ENCODE results near the gene CGB2.
A peak's percentile ranks its signal among the peaks of the same experiment; 100 is the strongest.
"Not testable (repeated sequence)": the region's sequence is repeated elsewhere in the genome, so short reads cannot be mapped to it uniquely, and the experiment has no call there.

Gene CGB2

DNA sequence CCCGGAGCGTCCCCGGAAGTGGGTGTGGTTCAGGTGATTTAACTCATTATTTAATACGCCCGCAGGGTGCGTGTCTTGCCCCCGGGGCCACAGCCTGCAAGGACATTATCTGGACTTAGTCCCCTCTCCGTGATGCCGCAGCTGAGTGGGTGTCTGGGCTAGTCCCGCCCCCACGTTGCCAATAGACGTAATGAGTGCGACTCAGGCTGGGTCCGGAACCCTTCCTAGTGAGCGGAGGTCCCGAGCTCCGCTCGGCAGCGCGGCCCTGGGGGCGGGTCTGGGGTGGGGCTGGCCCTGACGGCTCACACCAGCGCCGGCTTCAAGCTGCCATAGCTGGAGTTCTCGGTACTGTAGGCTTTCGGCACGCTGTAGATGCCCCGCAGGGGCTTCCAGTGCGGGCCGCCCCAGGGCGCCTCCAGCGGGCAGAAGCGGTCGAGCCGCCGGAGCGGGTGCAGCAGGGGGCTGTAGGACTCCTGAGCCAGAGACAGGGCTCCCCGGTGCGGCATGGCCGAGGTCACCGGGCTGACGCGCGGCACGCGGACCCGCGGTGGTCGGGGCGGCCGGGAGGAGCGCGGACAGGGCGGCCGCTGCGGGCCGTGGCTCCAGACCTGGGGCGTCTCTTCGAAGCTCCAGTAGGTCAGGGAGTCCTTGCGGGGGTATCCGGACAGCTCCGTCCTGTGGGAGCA lies 13.9 kb upstream of the CGB2 start:
- Mint-ChIP-seq H3K27ac (no peak overlapping the region), H3K4me3 (peak overlapping the region; percentile 74), H3K27me3 (peaks cover 12% of the 10 kb centered on the region), H3K4me1 (ENCODE audit: low read depth) (peaks cover 34% of the 10 kb centered on the region), H3K36me3 (ENCODE audit: low read depth) (peaks cover 42% of the 10 kb centered on the region), H3K9me3 (no peaks in the 10 kb centered on the region)
- DNase-seq, result peak; percentile 80

DNA sequence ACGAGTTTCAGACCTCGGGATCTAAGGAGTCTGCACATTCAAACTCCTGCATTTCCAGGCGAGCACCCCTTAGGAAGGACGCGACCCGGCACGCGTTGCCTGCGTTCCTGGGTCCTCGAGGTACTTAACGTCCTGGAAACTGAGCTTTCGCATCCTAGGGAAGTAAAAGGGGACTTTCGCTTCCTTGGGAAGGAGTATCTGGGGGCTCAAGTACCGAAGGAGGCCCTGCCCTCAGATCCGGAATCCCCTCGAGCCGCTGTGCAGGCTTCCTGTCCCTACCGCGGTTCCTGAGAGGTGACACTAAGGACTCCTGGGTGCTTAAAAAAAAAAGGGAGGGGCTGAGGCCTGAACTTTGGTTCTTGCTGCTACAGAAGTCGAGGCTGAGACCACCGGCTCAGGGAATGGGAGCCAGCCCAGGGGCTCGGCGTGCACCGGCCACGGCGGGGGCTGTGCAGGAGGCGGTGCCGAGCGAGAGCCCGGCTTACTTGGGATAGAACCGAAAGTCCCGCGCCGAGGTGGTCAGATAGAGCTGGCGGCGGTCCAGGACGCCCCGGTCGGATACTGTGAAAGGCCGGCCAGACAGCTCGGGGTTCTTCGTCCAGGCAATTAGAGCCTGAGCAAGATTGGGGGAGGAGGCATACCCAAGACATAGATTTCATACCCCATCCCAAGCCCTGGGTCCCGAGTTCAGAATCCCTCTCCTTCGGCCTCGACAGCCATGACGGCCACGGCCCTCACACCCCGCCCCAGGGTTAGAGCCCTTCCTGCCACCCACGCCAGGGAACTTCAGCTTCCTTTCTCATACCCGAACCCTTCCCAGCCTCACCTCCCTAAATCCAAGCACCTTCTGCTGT lies 13.1 kb upstream of the CGB2 start:
- Mint-ChIP-seq H3K27me3 (peaks cover 12% of the 10 kb centered on the region), H3K4me1 (ENCODE audit: low read depth) (peaks cover 34% of the 10 kb centered on the region), H3K36me3 (ENCODE audit: low read depth) (peaks cover 35% of the 10 kb centered on the region), H3K27ac (peak overlapping the region; percentile 73), H3K4me3 (peak overlapping the region; percentile 74)
- not testable (repeated sequence) for H3K9me3 Mint-ChIP-seq
- peak; percentile 54 for DNase-seq

DNA sequence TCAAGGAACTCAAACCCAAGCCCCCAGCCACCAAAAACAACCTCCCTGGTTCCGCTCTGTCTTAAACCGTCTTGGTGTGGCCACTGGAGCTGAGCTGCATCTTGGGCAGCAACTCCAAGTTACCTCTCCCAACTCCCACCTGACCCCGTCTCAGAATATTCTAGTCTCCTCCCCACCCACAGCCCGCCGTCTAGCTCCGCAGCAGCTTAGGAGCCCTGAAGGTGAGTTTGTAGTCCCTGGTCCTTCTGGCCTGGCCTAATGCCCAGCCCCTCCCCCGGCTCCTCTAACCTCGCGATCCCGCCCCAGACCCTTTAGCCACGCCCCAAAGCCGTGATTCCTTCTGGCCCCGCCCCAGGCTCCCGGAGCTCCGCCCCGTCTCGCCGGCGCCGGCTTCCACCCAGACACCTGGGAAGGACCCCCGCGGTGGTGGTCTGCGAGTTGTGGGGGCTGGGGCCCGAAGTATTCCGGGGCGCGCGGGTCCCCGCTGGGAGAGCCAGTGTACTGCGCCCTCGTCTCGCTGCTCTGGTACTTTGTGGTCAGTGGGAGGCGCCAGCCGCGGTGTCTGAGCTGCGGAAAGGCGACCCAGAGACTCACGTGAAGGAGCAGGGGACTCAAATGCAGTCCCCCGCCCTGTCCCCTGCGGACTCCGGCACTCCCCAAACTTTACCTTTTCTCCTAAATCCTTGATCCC lies 12.3 kb upstream of the CGB2 start:
- peaks cover 12% of the 10 kb centered on the region for H3K27me3 Mint-ChIP-seq
- peak; percentile 84 for DNase-seq
- peaks cover 28% of the 10 kb centered on the region for H3K36me3 Mint-ChIP-seq (ENCODE audit: low read depth)
- peak overlapping the region; percentile 74 for H3K4me3 Mint-ChIP-seq
- H3K9me3 Mint-ChIP-seq, result no peaks in the 10 kb centered on the region
- peak overlapping the region; percentile 73 for H3K27ac Mint-ChIP-seq
- H3K4me1 Mint-ChIP-seq (ENCODE audit: low read depth), result peaks cover 34% of the 10 kb centered on the region

DNA sequence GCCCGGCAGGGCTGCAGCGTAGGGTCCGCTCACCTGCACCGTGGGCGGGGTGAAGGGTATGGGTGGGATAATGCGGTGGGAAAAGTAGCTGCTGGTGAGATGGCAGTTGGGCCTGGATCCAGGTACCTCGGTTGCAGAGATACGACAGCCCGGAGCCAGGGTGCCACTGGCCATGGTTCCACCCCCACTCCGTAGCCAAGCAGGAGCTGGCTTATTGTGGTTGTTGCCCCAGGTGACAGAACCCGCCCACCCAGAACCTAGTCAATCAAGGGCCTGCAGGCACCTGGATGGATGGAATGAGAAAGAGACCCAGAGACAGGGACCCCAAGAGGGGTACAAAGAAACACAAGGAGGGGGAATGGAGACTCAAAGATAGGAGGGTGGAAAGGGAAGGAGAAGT lies 11.3 kb upstream of the CGB2 start:
- Mint-ChIP-seq H3K9me3 (no peaks in the 10 kb centered on the region), H3K27ac (no peak overlapping the region), H3K27me3 (peaks cover 12% of the 10 kb centered on the region), H3K4me1 (ENCODE audit: low read depth) (peaks cover 34% of the 10 kb centered on the region), H3K36me3 (ENCODE audit: low read depth) (peaks cover 18% of the 10 kb centered on the region), H3K4me3 (no peak overlapping the region)
- DNase-seq, result no peak

DNA sequence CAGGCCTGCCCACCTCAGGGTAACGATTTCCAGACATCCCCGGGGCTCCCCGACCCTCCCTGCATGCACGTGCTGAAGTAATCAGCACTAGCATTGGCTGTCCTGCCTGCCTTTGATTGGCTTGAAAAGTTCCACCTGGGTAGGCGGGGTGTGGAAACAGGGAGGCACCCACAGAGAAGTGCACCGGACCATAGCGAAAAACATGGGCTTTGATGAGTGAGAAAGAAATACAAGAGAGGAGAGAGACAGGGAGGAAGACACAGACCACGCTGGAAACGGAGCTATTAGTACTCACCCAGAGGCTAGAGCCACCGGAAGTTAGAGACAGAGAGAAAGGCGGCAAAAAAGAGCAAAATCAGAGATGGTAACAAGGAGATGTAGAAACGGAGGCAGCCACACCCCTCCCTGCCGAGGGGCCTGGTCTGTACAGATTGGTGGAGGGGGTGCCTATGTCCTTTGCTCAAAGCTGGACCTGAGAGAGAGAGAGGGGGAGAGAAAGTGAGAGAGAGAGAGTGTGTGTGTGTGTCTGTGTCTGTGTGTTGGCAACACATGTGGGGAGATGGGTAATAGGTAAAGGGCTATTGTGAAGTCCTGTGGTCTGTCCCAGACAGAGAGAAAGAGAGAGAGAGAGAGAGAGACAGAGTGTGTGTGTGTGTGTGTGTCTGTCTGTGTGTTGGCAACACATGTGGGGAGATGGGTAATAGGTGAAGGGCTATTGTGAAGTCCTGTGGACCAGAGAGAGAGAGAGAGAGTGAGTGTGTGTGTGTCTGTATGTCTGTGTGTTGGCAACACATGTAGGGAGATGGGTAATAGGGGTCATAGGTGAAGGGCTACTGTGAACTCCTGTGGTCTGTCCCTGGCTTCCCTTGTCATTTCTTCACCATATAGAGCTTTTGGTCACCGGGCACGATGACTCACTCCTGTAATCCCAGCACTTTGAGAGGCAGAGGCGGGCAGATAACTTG lies 10.5 kb upstream of the CGB2 start:
- Mint-ChIP-seq H3K4me3 (no peak overlapping the region), H3K36me3 (ENCODE audit: low read depth) (peaks cover 9% of the 10 kb centered on the region), H3K9me3 (no peaks in the 10 kb centered on the region), H3K27me3 (peaks cover 12% of the 10 kb centered on the region), H3K4me1 (ENCODE audit: low read depth) (peaks cover 34% of the 10 kb centered on the region), H3K27ac (peak overlapping the region; percentile 7)
- DNase-seq, result no peak

DNA sequence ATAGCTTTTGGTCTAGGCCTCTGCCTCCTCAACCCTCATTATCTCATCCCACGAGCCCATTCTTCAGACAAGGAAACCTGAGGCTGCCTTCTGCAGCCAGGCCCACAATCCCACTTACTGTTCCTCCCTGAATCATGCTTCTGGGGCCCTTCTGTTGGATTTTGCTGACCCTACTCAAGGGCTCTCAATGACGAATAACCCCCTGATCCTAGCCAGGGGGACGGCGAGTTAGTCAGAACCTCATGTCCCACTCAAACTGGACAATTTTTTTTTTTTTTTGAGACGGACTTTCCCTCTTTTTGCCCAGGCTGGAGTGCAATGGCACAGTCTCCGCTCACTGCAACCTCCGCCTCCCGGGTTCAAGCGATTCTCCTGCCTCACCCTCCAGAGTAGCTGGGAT lies 9.6 kb upstream of the CGB2 start:
- Mint-ChIP-seq H3K4me3 (no peak overlapping the region), H3K27ac (no peak overlapping the region), H3K9me3 (no peaks in the 10 kb centered on the region), H3K4me1 (ENCODE audit: low read depth) (peaks cover 34% of the 10 kb centered on the region), H3K36me3 (ENCODE audit: low read depth) (peaks cover under 1% of the 10 kb centered on the region), H3K27me3 (peaks cover 12% of the 10 kb centered on the region)
- DNase-seq, result no peak

DNA sequence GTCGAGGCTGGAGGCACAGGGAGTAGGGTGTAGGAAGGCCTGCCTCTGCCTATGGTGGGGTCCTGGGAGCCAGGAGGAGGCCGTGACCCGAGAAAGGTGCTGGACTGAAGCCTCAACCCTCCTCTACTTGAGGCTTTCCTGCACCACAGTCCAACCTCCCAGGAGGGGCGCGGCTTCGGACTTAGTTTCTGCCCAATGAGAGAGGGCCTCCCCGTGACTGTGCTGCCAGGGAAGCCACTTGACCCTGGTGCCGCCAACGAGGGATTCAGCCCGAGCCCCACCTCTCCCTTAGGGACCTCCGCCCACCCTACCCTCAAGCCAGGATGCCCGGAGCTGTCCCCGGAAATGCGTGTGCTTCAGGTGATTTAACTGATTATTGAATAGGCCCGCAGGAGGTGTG lies 7.5 kb upstream of the CGB2 start, which contains the start of gene CGB3:
TSS of gene CGB3 (minus strand) at position 101 of the 400 bp plus-strand sequence. CDS start 362 bp downstream, outside the sequence.
- H3K36me3 Mint-ChIP-seq (ENCODE audit: low read depth); H3K27me3 Mint-ChIP-seq; H3K4me3 Mint-ChIP-seq; DNase-seq; H3K9me3 Mint-ChIP-seq; H3K27ac Mint-ChIP-seq: not testable (repeated sequence)
- H3K4me1 Mint-ChIP-seq (ENCODE audit: low read depth), result peaks cover 19% of the 10 kb centered on the region

DNA sequence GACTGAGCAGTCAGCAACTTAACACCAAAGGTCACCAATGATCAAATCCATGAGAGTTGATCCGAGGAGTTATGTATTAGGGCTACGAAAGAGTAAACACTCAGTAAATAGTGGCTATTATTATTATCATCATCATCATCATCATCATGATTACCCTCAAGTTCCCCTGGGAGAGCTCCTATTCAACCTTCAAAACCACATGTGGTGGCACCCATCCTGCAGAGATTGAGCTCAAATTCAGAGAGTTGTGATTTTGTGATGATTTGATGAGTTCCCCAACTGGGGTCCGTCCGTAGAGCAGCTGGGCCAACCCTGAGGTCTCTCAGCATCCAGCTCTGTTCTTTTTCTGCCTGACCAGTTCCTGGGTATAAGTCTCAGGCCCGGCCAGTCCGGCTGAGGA lies 6.6 kb upstream of the CGB2 start:
- H3K4me1 Mint-ChIP-seq (ENCODE audit: low read depth), result peaks cover 14% of the 10 kb centered on the region
- not testable (repeated sequence) for H3K36me3 Mint-ChIP-seq (ENCODE audit: low read depth); H3K9me3 Mint-ChIP-seq; DNase-seq; H3K27ac Mint-ChIP-seq; H3K4me3 Mint-ChIP-seq; H3K27me3 Mint-ChIP-seq

DNA sequence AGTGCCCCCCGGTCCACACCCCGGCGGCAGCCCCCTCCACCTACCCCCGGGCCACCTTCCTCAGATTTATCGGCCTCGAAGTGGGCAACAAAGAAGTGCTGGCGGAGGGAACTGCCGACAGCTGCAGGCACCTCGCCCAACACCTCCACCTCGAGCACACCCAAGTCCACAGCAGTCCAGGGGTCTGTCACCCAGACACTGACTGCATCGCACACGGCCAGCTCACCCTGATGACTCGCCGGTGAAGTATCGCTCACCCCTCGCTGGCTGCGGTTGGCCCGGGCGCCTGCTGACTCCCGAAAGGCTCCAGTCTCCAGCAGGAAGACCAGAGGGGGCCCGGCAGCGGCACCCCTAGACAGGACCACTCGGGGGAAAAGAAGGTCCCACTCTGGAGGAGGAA lies 6.1 kb upstream of the CGB2 start:
- H3K4me1 Mint-ChIP-seq (ENCODE audit: low read depth), result peaks cover 14% of the 10 kb centered on the region
- not testable (repeated sequence) for H3K27ac Mint-ChIP-seq; DNase-seq; H3K36me3 Mint-ChIP-seq (ENCODE audit: low read depth); H3K4me3 Mint-ChIP-seq; H3K9me3 Mint-ChIP-seq; H3K27me3 Mint-ChIP-seq

DNA sequence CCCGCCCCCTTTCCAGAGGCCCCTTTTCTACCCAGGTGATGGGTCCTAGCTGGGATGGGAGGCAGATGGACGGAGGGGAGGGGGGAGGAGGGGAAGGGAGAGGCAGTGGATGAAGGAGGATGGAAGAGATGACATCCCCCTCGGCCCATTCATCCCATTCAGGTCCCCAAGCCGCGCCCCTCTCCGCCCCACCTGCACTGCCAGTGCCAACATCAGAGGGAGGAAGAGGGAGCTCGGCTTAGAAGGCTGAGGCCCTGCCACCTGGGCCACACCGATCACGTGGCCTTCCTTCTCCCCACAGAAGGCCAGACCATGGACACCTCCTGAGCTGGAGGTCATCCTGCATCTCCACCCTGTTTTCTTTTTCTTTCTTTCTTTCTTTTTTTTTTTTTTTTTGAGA lies 3.0 kb upstream of the CGB2 start:
- H3K27ac Mint-ChIP-seq; H3K36me3 Mint-ChIP-seq (ENCODE audit: low read depth); H3K4me1 Mint-ChIP-seq (ENCODE audit: low read depth); H3K27me3 Mint-ChIP-seq; DNase-seq; H3K4me3 Mint-ChIP-seq; H3K9me3 Mint-ChIP-seq: not testable (repeated sequence)

DNA sequence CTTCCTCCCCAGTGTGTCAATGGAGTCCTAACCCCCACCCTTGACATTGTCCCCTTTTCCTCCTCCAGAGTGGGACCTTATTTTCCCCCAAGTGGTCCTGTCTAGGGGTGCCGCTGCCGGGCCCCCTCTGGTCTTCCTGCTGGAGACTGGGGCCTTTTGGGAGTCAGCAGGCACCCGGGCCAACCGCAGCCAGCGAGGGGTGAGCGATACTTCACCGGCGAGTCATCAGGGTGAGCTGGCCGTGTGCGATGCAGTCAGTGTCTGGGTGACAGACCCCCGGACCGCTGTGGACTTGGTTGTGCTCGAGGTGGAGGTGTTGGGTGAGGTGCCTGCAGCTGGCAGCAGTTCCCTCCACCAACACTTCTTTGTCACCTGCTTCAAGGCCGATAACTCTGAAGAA lies 1.9 kb upstream of the CGB2 start:
- not testable (repeated sequence) for H3K9me3 Mint-ChIP-seq; H3K27ac Mint-ChIP-seq; DNase-seq; H3K36me3 Mint-ChIP-seq (ENCODE audit: low read depth); H3K27me3 Mint-ChIP-seq; H3K4me3 Mint-ChIP-seq; H3K4me1 Mint-ChIP-seq (ENCODE audit: low read depth)

DNA sequence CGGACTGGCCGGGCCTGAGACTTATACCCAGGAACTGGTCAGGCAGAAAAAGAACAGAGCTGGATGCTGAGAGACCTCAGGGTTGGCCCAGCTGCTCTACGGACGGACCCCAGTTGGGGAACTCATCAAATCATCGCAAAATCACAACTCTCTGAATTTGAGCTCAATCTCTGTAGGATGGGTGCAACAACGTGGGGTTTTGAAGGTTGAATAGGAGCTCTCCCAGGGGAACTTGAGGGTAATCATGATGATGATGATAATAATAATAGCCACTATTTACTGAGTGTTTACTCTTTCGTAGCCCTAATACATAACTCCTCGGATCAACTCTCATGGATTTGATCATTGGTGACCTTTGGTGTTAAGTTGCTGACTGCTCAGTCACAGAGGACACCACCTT lies 1.4 kb upstream of the CGB2 start:
- H3K9me3 Mint-ChIP-seq; H3K4me3 Mint-ChIP-seq; H3K27me3 Mint-ChIP-seq; DNase-seq; H3K4me1 Mint-ChIP-seq (ENCODE audit: low read depth); H3K36me3 Mint-ChIP-seq (ENCODE audit: low read depth); H3K27ac Mint-ChIP-seq: not testable (repeated sequence)

DNA sequence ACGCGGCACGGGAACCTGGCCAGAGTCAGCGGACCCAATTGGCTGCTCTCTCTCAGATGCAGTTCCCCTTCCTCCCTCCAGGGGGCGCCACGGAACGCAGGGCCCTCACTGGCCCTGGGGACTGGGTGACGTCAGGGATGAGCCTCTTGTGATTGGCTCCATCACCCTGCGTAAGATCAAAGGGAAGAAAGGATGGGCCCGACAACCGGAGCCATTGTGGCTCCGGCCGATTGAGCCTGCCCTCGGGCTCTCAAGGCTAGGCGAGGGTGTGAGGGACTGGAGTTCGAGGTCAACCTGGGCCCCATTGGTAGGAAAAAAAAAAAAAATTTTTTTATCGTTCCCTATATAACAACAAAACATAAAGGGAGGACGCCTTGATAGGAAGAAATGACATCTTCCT lies 5.1 kb downstream of the CGB2 start, which contains the start of gene CGB1:
TSS of gene CGB1 (minus strand) at position 81 of the 400 bp plus-strand sequence. CDS start 184 bp downstream, outside the sequence.
- not testable (repeated sequence) for H3K36me3 Mint-ChIP-seq (ENCODE audit: low read depth); H3K4me3 Mint-ChIP-seq; H3K9me3 Mint-ChIP-seq; H3K4me1 Mint-ChIP-seq (ENCODE audit: low read depth); H3K27me3 Mint-ChIP-seq; H3K27ac Mint-ChIP-seq
- DNase-seq, result peak; percentile 69

DNA sequence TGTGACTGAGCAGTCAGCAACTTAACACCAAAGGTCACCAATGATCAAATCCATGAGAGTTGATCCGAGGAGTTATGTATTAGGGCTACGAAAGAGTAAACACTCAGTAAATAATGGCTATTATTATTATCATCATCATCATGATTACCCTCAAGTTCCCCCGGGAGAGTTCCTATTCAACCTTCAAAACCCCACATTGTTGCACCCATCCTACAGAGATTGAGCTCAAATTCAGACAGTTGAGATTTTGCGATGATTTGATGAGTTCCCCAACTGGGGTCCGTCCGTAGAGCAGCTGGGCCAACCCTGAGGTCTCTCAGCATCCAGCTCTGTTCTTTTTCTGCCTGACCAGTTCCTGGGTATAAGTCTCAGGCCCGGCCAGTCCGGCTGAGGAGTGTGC lies 6.4 kb downstream of the CGB2 start:
- H3K9me3 Mint-ChIP-seq; H3K27ac Mint-ChIP-seq; H3K27me3 Mint-ChIP-seq; DNase-seq; H3K4me3 Mint-ChIP-seq; H3K36me3 Mint-ChIP-seq (ENCODE audit: low read depth); H3K4me1 Mint-ChIP-seq (ENCODE audit: low read depth): not testable (repeated sequence)

Data from activated T-cell treated with anti-CD3 and anti-CD28 coated beads, Interleukin-2, amount 50 U/mL, for 24 hours (primary cell).